ENCODE results near the gene MAGI1. TPM values are rescaled to one million over a fixed set of nuclear protein-coding genes. Genes with fewer than 3 reads are reported as not detected.

MAGI1 gene
- total RNA-seq, 1 donor from 2014 or later = not detected

DNA sequence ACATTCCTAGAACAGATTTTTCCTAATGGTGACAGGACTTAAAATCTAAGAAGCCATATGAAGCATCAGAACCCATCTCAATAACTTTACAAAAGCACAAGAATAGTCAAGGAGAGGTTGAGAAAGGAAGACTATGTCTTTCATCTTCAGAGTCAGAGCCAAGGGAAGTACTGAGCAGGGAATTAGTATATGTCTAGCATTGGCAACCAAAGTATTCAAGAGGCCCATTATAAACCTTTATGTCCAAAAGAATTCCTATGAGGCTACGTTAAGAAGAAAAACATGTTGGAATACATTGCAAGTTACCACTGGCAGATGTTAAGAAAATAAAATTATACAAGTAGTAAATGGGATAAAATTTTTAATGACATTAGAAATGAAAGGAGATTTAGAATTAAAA is 150.5 kb downstream of the MAGI1 start:
- H3K4me1 Mint-ChIP-seq = no peaks in the 10 kb centered on the region
- TF ChIP-seq, protein P1, sequence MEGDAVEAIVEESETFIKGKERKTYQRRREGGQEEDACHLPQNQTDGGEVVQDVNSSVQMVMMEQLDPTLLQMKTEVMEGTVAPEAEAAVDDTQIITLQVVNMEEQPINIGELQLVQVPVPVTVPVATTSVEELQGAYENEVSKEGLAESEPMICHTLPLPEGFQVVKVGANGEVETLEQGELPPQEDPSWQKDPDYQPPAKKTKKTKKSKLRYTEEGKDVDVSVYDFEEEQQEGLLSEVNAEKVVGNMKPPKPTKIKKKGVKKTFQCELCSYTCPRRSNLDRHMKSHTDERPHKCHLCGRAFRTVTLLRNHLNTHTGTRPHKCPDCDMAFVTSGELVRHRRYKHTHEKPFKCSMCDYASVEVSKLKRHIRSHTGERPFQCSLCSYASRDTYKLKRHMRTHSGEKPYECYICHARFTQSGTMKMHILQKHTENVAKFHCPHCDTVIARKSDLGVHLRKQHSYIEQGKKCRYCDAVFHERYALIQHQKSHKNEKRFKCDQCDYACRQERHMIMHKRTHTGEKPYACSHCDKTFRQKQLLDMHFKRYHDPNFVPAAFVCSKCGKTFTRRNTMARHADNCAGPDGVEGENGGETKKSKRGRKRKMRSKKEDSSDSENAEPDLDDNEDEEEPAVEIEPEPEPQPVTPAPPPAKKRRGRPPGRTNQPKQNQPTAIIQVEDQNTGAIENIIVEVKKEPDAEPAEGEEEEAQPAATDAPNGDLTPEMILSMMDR (IDR thresholded peaks at IDR 0.05) = no peak

GRCh38 chr3:65886391-65886790 is 152.3 kb downstream of the MAGI1 start:
- CTCF ChIA-PET = no interaction called here
- intact Hi-C loops (cut with micrococcal nuclease) = no loop called here

More for the DNA sequence above, 150.5 kb downstream of the MAGI1 start:
- DNase-seq (no peak), ATAC-seq (ENCODE audit: low read depth) (no peak)
- no peaks in the 10 kb centered on the region for H3K27me3 Mint-ChIP-seq
- H3K27ac Mint-ChIP-seq = no peak overlapping the region
- no peaks in the 10 kb centered on the region for H3K9me3 Mint-ChIP-seq
- POLR2A ChIA-PET = no interaction called here
- CTCF ChIA-PET = no interaction called here
- no peaks in the 10 kb centered on the region for H3K36me3 Mint-ChIP-seq (ENCODE audit: low read depth)
- intact Hi-C loops (cut with micrococcal nuclease) = no loop called here
- H3K4me3 Mint-ChIP-seq = no peak overlapping the region

GRCh38 chr3:65884071-65884470 is 154.6 kb downstream of the MAGI1 start:
- ATAC-seq (ENCODE audit: low read depth) (no peak), DNase-seq (no peak)
- Mint-ChIP-seq H3K36me3 (ENCODE audit: low read depth) (no peaks in the 10 kb centered on the region), H3K9me3 (no peaks in the 10 kb centered on the region), H3K4me1 (no peaks in the 10 kb centered on the region), H3K4me3 (no peak overlapping the region), H3K27ac (no peak overlapping the region), H3K27me3 (no peaks in the 10 kb centered on the region)
- TF ChIP-seq, protein P1 (IDR thresholded peaks at IDR 0.05) = no peak
- CTCF ChIA-PET = no interaction called here
- intact Hi-C loops (cut with micrococcal nuclease) = no loop called here
- POLR2A ChIA-PET = no interaction called here

More at GRCh38 chr3:65886391-65886790, 152.3 kb downstream of the MAGI1 start:
- Mint-ChIP-seq H3K36me3 (ENCODE audit: low read depth) (no peaks in the 10 kb centered on the region), H3K4me3 (no peak overlapping the region), H3K27ac (no peak overlapping the region), H3K4me1 (no peaks in the 10 kb centered on the region), H3K9me3 (no peaks in the 10 kb centered on the region), H3K27me3 (no peaks in the 10 kb centered on the region)
- DNase-seq (no peak), ATAC-seq (ENCODE audit: low read depth) (no peak)
- POLR2A ChIA-PET = no interaction called here
- TF ChIP-seq, protein P1 (IDR thresholded peaks at IDR 0.05) = no peak

- ATAC-seq (ENCODE audit: low read depth) (no peak), DNase-seq (no peak)
- CTCF ChIA-PET = no interaction called here
- no peak overlapping the region for H3K27ac Mint-ChIP-seq
- H3K4me1 Mint-ChIP-seq = no peaks in the 10 kb centered on the region
- H3K27me3 Mint-ChIP-seq = no peaks in the 10 kb centered on the region
- no peaks in the 10 kb centered on the region for H3K9me3 Mint-ChIP-seq
- no peak overlapping the region for H3K4me3 Mint-ChIP-seq
- TF ChIP-seq, protein P1 (IDR thresholded peaks at IDR 0.05) = no peak
- no peaks in the 10 kb centered on the region for H3K36me3 Mint-ChIP-seq (ENCODE audit: low read depth)
- POLR2A ChIA-PET = no interaction called here
- intact Hi-C loops (cut with micrococcal nuclease) = no loop called here
Observed at GRCh38 chr3:65883613-65884012, 155.1 kb downstream of the MAGI1 start.

DNA sequence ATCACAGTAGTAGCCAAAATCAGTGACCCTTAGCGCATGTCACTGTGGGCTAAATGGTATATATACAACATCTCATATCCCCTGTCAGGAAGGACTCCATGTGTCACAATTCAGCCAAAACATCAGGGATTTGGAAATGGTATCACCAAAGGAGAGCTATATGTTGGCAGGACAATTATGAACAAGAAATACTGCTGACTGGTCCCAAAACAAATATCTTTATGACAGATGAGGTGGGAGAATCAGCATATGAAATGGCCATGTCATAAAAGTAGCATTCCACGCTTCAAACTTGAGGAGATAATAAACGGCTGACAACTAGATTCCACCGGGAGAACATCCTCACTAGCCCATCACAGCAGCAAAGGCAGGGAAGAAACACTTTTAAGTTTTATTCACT is 158.4 kb downstream of the MAGI1 start:
- no peaks in the 10 kb centered on the region for H3K27me3 Mint-ChIP-seq
- ATAC-seq (ENCODE audit: low read depth) = no peak
- no peak overlapping the region for H3K27ac Mint-ChIP-seq
- TF ChIP-seq, protein P1 (IDR thresholded peaks at IDR 0.05) = no peak
- DNase-seq = no peak
- ChIA-PET POLR2A (no interaction called here), CTCF (no interaction called here)
- no peak overlapping the region for H3K4me3 Mint-ChIP-seq
- H3K4me1 Mint-ChIP-seq = no peaks in the 10 kb centered on the region
- intact Hi-C loops (cut with micrococcal nuclease) = no loop called here
- no peaks in the 10 kb centered on the region for H3K9me3 Mint-ChIP-seq
- no peaks in the 10 kb centered on the region for H3K36me3 Mint-ChIP-seq (ENCODE audit: low read depth)

Data from activated B cell treated with CpG ODN at 0.5 μM for 24 hours (primary cell).